Measurements from ENCODE around the gene GRIN1.

Gene GRIN1

GRCh38 chr9:137212520-137212919 is 73.6 kb downstream of the GRIN1 start:
- Histone ChIP-seq H3K79me2 (ENCODE audit: insufficient read depth, low read depth) (no peaks in the 10 kb centered on the region), H3K4me3 (IDR thresholded peaks at IDR 0.05; ENCODE audit: insufficient read depth, low read depth, low read length) (no peak overlapping the region), H3K36me3 (ENCODE audit: insufficient read depth) (no peaks in the 10 kb centered on the region), H4K20me1 (ENCODE audit: insufficient read depth) (no peaks in the 10 kb centered on the region), H3K27me3 (ENCODE audit: insufficient read depth, low read depth) (no peaks in the 10 kb centered on the region), H3K4me2 (no peak overlapping the region), H3K4me1 (ENCODE audit: low read depth, poor library complexity, severe bottlenecking) (no peaks in the 10 kb centered on the region), H2AFZ (ENCODE audit: low read depth) (no peak overlapping the region), H3K9ac (no peak overlapping the region), H3K27ac (no peak overlapping the region)
- no peak for TF ChIP-seq CTCF (conservative IDR thresholded peaks at IDR 0.05; ENCODE audit: low read depth, low read length)

DNA sequence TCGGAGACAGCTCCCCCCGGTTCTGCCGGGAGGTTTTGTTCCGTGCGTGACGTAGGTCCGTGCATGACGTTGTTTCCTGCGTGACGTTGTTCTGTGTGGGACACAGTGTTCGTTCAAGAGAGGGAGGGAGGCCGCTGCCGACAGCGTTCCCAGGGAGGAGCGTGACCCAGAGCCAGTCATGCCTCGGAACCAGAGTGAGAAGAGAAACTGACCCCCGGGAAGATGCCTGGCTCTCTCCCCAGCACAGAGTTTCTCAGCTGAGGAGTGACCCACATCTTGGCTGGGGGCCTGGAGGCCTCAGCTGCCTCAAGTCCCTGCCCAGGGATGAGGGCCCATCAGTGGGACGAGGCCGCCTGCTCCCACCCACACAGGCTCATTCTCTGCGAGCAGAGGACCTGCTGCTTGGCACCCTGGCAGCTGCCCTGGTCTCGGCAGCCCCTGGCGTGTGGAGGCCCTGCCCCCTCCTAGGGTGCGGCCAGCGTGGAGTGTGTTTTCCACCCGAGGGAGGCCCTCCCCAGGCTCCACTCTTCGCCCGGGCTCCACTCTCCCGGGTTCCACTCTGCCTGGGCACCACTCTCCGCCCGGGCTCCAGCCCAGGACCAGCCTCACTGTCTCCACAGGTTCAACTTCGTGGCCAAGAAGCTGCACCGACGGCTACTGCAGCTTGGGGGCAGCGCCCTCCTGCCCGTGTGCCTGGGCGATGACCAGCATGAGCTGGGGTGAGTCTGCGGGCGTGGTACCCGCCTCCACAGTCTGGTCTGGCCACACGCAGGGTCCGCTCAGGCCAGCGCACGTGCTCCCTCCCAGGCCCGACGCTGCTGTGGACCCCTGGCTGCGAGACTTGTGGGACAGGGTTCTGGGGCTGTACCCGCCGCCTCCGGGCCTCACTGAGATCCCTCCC is 74.5 kb downstream of the GRIN1 start:
- Histone ChIP-seq H3K4me3 (IDR thresholded peaks at IDR 0.05; ENCODE audit: insufficient read depth, low read depth, low read length) (no peak overlapping the region), H3K27me3 (ENCODE audit: insufficient read depth, low read depth) (no peaks in the 10 kb centered on the region), H3K79me2 (ENCODE audit: insufficient read depth, low read depth) (no peaks in the 10 kb centered on the region), H2AFZ (ENCODE audit: low read depth) (no peak overlapping the region), H3K4me1 (ENCODE audit: low read depth, poor library complexity, severe bottlenecking) (no peaks in the 10 kb centered on the region), H3K27ac (no peak overlapping the region), H3K9ac (no peak overlapping the region), H3K36me3 (ENCODE audit: insufficient read depth) (no peaks in the 10 kb centered on the region), H3K4me2 (no peak overlapping the region), H4K20me1 (ENCODE audit: insufficient read depth) (no peaks in the 10 kb centered on the region)
- TF ChIP-seq CTCF (conservative IDR thresholded peaks at IDR 0.05; ENCODE audit: low read depth, low read length): no peak

DNA sequence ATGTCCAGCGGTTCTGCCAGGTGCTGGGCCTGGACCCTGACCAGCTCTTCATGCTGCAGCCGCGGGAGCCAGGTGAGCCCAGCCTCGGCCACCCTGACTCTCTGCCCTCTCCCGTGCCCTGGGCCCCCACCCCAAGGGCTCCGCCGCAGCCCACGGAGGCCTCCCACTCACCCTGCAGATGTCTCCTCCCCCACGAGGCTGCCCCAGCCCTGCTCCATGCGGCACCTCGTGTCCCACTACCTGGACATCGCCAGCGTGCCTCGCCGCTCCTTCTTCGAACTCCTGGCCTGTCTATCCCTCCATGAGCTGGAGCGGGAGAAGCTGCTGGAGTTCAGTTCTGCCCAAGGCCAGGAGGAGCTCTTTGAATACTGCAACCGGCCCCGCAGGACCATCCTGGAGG is 75.7 kb downstream of the GRIN1 start:
- Histone ChIP-seq H3K27me3 (ENCODE audit: insufficient read depth, low read depth) (no peaks in the 10 kb centered on the region), H4K20me1 (ENCODE audit: insufficient read depth) (no peaks in the 10 kb centered on the region), H3K4me3 (IDR thresholded peaks at IDR 0.05; ENCODE audit: insufficient read depth, low read depth, low read length) (no peak overlapping the region), H2AFZ (ENCODE audit: low read depth) (no peak overlapping the region), H3K4me1 (ENCODE audit: low read depth, poor library complexity, severe bottlenecking) (no peaks in the 10 kb centered on the region), H3K79me2 (ENCODE audit: insufficient read depth, low read depth) (no peaks in the 10 kb centered on the region), H3K36me3 (ENCODE audit: insufficient read depth) (no peaks in the 10 kb centered on the region), H3K27ac (no peak overlapping the region), H3K9ac (no peak overlapping the region), H3K4me2 (no peak overlapping the region)
- no peak for TF ChIP-seq CTCF (conservative IDR thresholded peaks at IDR 0.05; ENCODE audit: low read depth, low read length)

- Histone ChIP-seq H2AFZ (ENCODE audit: low read depth) (no peak overlapping the region), H4K20me1 (ENCODE audit: insufficient read depth) (no peaks in the 10 kb centered on the region), H3K36me3 (ENCODE audit: insufficient read depth) (no peaks in the 10 kb centered on the region), H3K27ac (no peak overlapping the region), H3K79me2 (ENCODE audit: insufficient read depth, low read depth) (no peaks in the 10 kb centered on the region), H3K4me3 (IDR thresholded peaks at IDR 0.05; ENCODE audit: insufficient read depth, low read depth, low read length) (no peak overlapping the region), H3K4me2 (no peak overlapping the region), H3K27me3 (ENCODE audit: insufficient read depth, low read depth) (no peaks in the 10 kb centered on the region), H3K9ac (no peak overlapping the region), H3K4me1 (ENCODE audit: low read depth, poor library complexity, severe bottlenecking) (no peaks in the 10 kb centered on the region)
- no peak for TF ChIP-seq CTCF (conservative IDR thresholded peaks at IDR 0.05; ENCODE audit: low read depth, low read length)
These were observed 76.4 kb downstream of the GRIN1 start for GRCh38 chr9:137215196-137215986.
